ENCODE data around the gene KAT7.
A peak's percentile ranks its signal among the peaks of the same experiment; 100 is the strongest.

The KAT7 gene

GRCh38 chr17:49843774-49844350, 55.4 kb downstream of the KAT7 start:
- DNase-seq, result no peak

- no peak for DNase-seq
These were observed 56.8 kb downstream of the KAT7 start for GRCh38 chr17:49845321-49845720.

- no peak for DNase-seq
These were observed 58.6 kb downstream of the KAT7 start for GRCh38 chr17:49846938-49847712.

- DNase-seq, result no peak
These were observed 59.6 kb downstream of the KAT7 start, which contains the start of gene TAC4 for GRCh38 chr17:49848019-49848473. TSS of gene TAC4 (minus strand) at chr17:49848069. CDS start at chr17:49848017, 52 bp downstream.

- no peak for DNase-seq
These were observed 60.3 kb downstream of the KAT7 start for GRCh38 chr17:49848739-49849138.

- no peak for DNase-seq
These were observed 61.7 kb downstream of the KAT7 start for GRCh38 chr17:49850218-49850610.

GRCh38 chr17:49850772-49851386, 62.4 kb downstream of the KAT7 start:
- peak; percentile 65 for DNase-seq

GRCh38 chr17:49851387-49852291, 63.2 kb downstream of the KAT7 start:
- DNase-seq, result peak; percentile 86

- no peak for DNase-seq
These were observed 65.1 kb downstream of the KAT7 start for GRCh38 chr17:49853470-49854015.

GRCh38 chr17:49854126-49854525, 65.6 kb downstream of the KAT7 start:
- no peak for DNase-seq

- DNase-seq, result no peak
These were observed 70.3 kb downstream of the KAT7 start for GRCh38 chr17:49858796-49859195.

- no peak for DNase-seq
These were observed 71.8 kb downstream of the KAT7 start for GRCh38 chr17:49859991-49860953.

GRCh38 chr17:49861150-49861884, 72.8 kb downstream of the KAT7 start:
- DNase-seq, result peak; percentile 84

- no peak for DNase-seq
These were observed 74.4 kb downstream of the KAT7 start for GRCh38 chr17:49862781-49863331.

- DNase-seq, result no peak
These were observed 77.5 kb downstream of the KAT7 start for GRCh38 chr17:49866019-49866380.

- DNase-seq, result no peak
These were observed 78.5 kb downstream of the KAT7 start for GRCh38 chr17:49866882-49867413.

GRCh38 chr17:49869038-49869374, 80.5 kb downstream of the KAT7 start:
- DNase-seq, result no peak

- no peak for DNase-seq
These were observed 81.8 kb downstream of the KAT7 start for GRCh38 chr17:49870298-49870697.

- DNase-seq, result no peak
These were observed 82.7 kb downstream of the KAT7 start for GRCh38 chr17:49871211-49871610.

- DNase-seq, result no peak
These were observed 84.4 kb downstream of the KAT7 start for GRCh38 chr17:49872754-49873377.
